ENCODE measurements around the gene GPLD1.

- TF ChIP-seq CTCF (IDR thresholded peaks at IDR 0.05; ENCODE audit: poor library complexity), result no peak
- TF ChIP-seq EZH2 (IDR thresholded peaks at IDR 0.05; ENCODE audit: borderline replicate concordance), result no peak
- no peak for TF ChIP-seq EZH2phosphoT487 (IDR thresholded peaks at IDR 0.05; ENCODE audit: low read depth, severe bottlenecking, unreplicated experiment)
These were observed 97.5 kb downstream of the GPLD1 start for GRCh38 chr6:24391756-24392405.
